Fibroblast of the aortic adventitia (primary cell): Measurements from ENCODE around the gene GLYAT. TPM values are rescaled to one million over a fixed set of nuclear protein-coding genes. Genes with fewer than 3 reads are reported as not detected.

Source experiments
- DNase-seq: peaks from one replicate; pipeline ENCODE4 v3.0.0-alpha.2; 2010; ENCODE audit warnings: low read depth
- H3K4me3 ChIP-seq: 2 replicates; pipeline ENCODE4 v1.5.1; 2011; ENCODE audit warnings: low read depth, mild to moderate bottlenecking, control low read depth, low read length, moderate library complexity
- CTCF ChIP-seq: IDR thresholded peaks from 2 replicates; pipeline ENCODE4 v1.5.1; 2011; ENCODE audit warnings: mild to moderate bottlenecking, low read length, control low read depth, inconsistent platforms; ENCODE audit not compliant: insufficient read depth
- total RNA-seq: library from RNA; depleted of rRNA; stranded (reverse); fragments of >200 nt; gene quantifications from 2 replicates; pipeline ENCODE4 v1.2.3, GENCODE V29; 2012; ENCODE audit warnings: low replicate concordance

Gene GLYAT
- total RNA-seq = not detected in 2 replicates

- no peak for DNase-seq
- no peak within 1 kb of the TSS for H3K4me3 ChIP-seq
- TF ChIP-seq CTCF = no peak
Measured at GRCh38 chr11:58731819-58732218, at the start of gene GLYAT. Gene GLYAT (minus strand): TSS chr11:58731943. CDS start chr11:58724496, 7,447 bp downstream.

DNA sequence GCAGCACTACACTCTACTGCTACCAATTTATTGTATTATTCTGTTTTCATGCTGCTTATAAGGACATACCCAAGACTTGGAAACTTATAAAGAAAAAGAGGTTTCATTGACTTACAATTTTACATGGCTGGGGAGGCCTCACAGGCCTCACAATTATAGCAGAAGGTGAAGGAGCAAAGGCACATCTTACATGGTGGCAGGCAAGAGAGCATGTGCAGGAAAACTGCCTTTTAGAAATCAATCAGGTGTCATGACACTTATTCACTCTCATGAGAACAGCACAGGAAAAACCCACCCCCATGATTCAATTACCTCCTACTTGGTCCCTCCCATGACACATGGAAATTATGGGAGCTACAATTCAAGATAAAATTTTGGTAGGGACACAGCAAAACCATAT is 49.6 kb upstream of the GLYAT start:
- TF ChIP-seq CTCF = no peak
- no peak overlapping the region for H3K4me3 ChIP-seq
- no peak for DNase-seq

DNA sequence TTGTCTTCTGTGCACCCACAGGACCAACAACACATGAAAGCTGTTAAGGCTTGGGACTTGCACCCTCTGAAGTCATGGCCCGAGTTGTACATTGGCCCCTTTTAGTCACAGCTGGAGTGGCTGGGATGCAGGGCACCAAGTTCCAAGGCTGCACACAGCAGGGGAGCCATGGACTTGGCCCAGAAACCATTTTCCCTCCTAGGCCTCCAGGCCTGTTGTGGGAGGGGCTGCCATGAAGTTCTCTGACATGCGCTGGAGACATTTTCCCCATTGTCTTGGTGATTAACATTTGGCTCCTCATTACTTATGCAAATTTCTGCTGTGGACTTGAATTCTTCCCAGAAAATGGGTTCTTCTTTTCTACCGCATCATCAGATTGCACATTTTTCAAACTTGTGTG is 48.8 kb upstream of the GLYAT start:
- H3K4me3 ChIP-seq = no peak overlapping the region
- no peak for DNase-seq
- no peak for TF ChIP-seq CTCF

- no peak for TF ChIP-seq CTCF
- DNase-seq = no peak
- no peak overlapping the region for H3K4me3 ChIP-seq
Measured at GRCh38 chr11:58776891-58777710, 45.4 kb upstream of the GLYAT start.

GRCh38 chr11:58775066-58775708 is 43.4 kb upstream of the GLYAT start:
- H3K4me3 ChIP-seq = no peak overlapping the region
- no peak for DNase-seq
- no peak for TF ChIP-seq CTCF

GRCh38 chr11:58774164-58774593 is 42.4 kb upstream of the GLYAT start:
- DNase-seq = peak; percentile 41
- no peak overlapping the region for H3K4me3 ChIP-seq
- no peak for TF ChIP-seq CTCF
